ENCODE results near the gene ZMYND10.

Gene ZMYND10

DNA sequence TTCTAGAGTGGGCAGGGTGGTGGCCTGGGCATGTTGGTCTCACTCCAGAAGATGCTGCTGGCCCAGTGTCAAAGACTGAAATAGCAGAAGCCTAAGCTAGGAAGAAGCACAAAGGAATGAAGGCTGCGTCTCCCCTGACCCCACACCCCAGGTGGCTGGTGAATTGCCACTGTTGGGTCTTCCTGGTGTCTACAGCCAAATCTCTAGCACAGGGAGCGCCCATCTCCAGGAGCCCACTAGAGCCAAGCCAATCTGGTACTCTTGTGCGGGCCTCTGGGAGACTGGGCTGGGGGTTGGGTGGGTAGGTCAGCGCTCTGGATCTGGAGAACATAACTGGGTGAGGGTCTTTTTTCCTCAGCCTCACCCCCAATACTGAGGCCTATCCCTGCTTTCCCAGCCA is 18.4 kb downstream of the ZMYND10 start:
- DNase-seq: no peak

- DNase-seq: no peak
Measured at GRCh38 chr3:50326182-50326541, 19.4 kb downstream of the ZMYND10 start.

- no peak for DNase-seq
Measured at GRCh38 chr3:50325497-50326181, 19.9 kb downstream of the ZMYND10 start.

GRCh38 chr3:50325113-50325480 is 20.4 kb downstream of the ZMYND10 start:
- DNase-seq: no peak

GRCh38 chr3:50324351-50325112 is 21.0 kb downstream of the ZMYND10 start:
- DNase-seq: peak in 42 of 56 donors; percentile 9 to 78 (median 42)

- no peak for DNase-seq
Measured at GRCh38 chr3:50323614-50324199, 21.8 kb downstream of the ZMYND10 start.

DNA sequence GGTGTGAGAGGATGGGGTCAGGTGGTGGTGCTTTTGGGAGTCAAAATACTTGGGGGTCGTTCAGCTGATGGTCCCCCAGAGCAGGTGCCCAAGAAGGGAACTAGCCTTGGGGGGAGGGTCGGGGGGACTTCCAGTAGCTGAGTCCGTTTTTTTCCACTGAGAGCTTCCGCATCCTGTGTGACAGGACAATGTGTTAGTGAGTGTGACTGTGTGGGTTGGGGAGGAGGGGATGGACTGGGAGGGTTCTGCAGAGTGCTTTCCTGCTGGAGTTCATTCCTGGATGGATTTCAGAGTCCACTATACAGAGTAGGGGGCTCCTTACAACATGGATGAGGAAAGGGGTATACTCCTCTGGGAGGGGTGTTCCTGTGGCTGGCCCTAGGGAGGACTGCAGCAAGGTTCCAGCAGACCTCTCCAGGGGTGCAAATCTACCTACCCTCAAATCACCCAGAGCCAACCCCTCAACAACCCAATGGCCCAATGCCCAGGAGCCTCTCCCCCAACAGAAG is 22.4 kb downstream of the ZMYND10 start:
- DNase-seq: peak in 3 of 56 donors; percentile 11 to 26 (median 23)

DNA sequence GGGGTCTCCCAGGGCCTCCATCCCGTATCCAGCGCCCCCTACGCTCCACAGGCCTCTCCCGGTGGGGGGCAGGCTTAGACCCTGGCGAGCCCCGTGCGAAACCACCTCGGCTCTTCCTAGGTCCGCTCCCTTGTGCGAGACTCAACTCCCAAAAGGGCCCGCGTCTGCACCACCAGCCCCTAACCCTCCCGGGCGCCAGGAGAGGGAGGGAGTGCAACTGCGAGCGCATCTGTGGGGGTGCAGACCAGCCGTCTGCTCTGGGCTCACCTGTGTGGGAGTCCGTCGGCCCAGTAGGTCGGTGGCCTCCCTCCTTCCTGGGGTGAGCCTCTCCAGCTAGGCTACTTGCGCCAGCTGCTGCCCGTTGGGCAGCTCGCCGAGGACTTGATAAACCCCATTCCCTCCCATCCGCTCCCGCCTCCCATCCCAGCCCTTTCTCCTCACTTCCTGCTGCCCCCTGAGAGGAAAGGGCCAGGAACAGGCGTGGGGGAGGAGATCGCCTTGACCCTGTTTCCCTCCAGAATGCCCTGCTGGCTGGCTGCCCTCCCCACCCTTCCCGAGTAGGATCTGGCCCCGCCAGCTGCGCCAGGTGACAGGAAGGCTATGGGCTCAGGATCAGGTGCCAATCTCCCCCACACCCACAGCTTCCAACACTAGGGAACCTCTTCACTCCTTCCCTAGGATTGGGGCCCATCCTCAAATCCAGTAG is 23.0 kb downstream of the ZMYND10 start, which contains the start of gene HYAL2:
Gene HYAL2 (minus strand): TSS at position 360 of the 706 bp plus-strand sequence. CDS start 2,256 bp downstream, outside the sequence.
- no peak for DNase-seq

DNA sequence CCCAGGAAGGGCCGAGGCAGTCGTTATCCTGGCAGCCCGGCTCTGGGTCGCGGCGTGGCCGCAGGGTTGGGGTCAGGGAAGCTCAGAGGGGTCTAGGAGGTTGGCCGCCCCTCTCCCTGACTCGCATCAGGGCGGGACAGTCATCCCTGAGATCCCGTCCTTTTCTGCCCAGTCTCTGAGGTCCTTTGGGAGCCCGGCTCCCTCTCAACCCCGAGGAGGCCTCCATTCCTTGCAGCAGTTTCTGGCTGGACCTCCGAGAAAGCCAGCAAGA is 23.5 kb downstream of the ZMYND10 start:
- DNase-seq: no peak

DNA sequence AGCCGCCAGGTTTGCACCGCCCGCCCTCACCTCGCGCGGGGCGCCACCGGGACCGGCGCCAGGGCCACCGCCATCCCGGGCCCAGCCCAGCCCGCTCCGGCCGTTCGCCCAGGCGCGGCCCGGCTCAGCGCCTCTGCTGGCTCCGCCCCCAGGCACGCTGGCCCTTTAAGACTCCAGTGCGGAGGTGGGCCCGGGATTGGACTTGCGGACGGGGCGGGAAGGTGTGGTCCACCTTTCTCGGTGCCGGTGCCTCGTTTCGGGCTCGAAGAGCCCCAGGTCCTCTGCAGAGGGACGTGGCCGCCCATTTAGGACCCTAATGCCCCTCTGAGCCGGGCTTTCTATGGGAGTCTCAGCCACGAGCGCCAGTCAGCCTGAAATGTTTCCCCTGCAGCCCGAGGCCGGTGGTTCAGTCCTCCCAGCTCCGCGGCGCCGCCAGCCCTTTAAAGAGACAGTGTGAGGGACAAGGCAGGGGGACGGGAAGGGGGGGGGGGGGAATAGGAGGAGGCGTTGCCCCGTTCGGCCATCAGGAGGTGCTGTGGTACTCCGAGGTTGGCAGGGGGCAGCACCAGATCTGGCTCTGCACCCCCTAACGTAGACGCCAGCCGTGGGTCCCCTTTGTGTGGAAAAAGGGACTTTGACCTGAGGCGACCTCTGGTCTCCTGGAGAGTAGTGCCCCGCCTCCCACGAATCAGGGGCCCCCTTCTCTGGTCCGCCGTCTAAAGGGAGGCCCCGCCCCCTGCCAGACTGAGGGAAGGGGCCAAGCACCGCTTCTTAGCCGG is 24.0 kb downstream of the ZMYND10 start:
- DNase-seq: peak; percentile 63 to 96 (median 90)

GRCh38 chr3:50320853-50321335 is 24.6 kb downstream of the ZMYND10 start:
- peak in 51 of 56 donors; percentile 32 to 96 (median 85) for DNase-seq

- DNase-seq: no peak
Measured at GRCh38 chr3:50319894-50320625, 25.5 kb downstream of the ZMYND10 start.

GRCh38 chr3:50319181-50319893 is 26.2 kb downstream of the ZMYND10 start:
- no peak for DNase-seq

GRCh38 chr3:50318615-50319014 is 26.9 kb downstream of the ZMYND10 start:
- DNase-seq: no peak

- no peak for DNase-seq
Measured at GRCh38 chr3:50318163-50318562, 27.4 kb downstream of the ZMYND10 start.

DNA sequence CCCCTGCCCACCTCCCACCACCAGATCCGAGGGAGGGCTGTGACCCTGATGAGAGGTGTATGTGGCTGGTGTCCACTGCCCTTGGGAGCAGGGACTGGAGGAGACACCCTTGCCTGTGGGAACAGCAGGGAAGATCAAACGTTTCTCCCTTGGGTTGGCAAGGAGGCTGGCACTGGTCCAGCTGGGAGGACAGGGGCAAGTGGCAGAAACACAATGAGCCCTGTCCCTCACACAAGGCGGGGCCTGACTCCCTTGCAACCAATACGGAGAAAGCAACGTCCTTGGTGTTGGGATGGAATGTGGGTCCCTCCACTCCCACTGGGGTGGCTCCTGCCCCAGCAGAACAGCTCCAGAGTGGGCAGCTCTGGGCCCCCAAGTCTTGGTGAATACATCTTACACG is 28.2 kb downstream of the ZMYND10 start:
- DNase-seq: peak in 1 of 56 donors; percentile 33

DNA sequence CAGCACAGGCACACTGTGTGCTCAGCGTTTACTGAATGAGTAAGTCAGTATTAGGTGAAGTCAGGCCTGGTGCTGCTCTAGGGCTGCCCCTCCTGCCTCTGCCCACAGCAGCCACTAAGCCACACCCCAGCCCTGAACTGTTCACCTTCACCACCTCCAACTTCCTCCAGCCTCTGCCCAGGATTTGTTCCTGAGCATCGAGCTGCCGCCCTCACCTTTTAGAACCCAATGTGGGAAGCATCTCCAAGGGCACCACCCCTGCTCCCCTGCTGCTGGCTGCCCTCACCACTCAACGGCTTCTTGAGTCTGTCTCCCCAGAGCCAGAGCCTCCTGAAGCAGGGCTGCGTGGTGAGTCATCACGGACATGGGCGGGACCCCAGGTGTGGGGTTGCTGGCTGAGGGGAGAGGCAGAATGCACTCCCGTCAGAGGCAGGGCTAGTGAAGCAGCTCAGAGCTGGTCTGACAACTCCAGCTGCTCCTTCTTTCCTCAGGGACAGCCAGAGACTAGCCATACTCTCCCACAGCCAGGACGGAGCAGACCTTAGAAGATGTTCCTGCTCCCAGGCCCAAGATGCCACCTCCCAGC is 28.8 kb downstream of the ZMYND10 start:
- no peak for DNase-seq

- DNase-seq: no peak
Measured at GRCh38 chr3:50314816-50315215, 30.7 kb downstream of the ZMYND10 start.

DNA sequence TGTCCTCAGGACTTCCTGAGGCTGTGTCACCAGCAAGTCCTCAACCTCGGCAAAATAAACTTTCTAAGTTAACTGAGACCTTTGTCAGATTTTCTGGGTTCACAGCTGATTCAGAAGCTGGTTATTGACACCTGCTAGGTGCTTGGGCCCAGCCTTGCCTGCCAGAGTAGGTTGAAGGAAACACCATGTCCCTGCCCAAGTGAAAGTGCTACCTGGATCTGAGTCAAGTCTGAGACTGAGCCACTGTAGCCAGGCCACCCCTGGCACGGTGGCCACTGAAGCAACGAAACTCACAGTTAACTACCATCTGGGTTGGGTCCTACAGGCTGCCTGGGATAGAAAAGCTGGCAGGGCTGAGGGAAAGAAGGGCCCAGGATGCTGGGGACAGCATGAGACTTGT is 31.2 kb downstream of the ZMYND10 start:
- no peak for DNase-seq

Measured in amygdala (tissue), 56 donors.